Dedifferentiated amniotic fluid mesenchymal stem cell (primary cell): Measurements from ENCODE around the gene TMEM14A.
A peak's percentile ranks its signal among the peaks of the same experiment; 100 is the strongest.
"Not testable (repeated sequence)": the region's sequence is repeated elsewhere in the genome, so short reads cannot be mapped to it uniquely, and the experiment has no call there.

ENCODE experiments used
- DNase-seq: peaks from one replicate; pipeline ENCODE4 v3.0.0-alpha.2; 2016; ENCODE audit errors: extremely low spot score

The TMEM14A gene

GRCh38 chr6:52697903-52698302, 27.0 kb downstream of the TMEM14A start:
- no peak for DNase-seq

- no peak for DNase-seq
Measured at GRCh38 chr6:52704060-52704459, 33.1 kb downstream of the TMEM14A start.

GRCh38 chr6:52704781-52705502, 34.0 kb downstream of the TMEM14A start:
- DNase-seq = not testable (repeated sequence)

- no peak for DNase-seq
Measured at GRCh38 chr6:52706001-52706400, 35.1 kb downstream of the TMEM14A start.

GRCh38 chr6:52707963-52708680, 37.2 kb downstream of the TMEM14A start:
- DNase-seq = no peak

- no peak for DNase-seq
Measured at GRCh38 chr6:52712136-52712535, 41.2 kb downstream of the TMEM14A start.

GRCh38 chr6:52714761-52715160, 43.8 kb downstream of the TMEM14A start:
- DNase-seq = not testable (repeated sequence)

- peak; percentile 20 for DNase-seq
Measured at GRCh38 chr6:52718550-52718949, 47.6 kb downstream of the TMEM14A start.

- DNase-seq = no peak
Measured at GRCh38 chr6:52720321-52720720, 49.4 kb downstream of the TMEM14A start.

GRCh38 chr6:52724042-52724405, 53.1 kb downstream of the TMEM14A start:
- DNase-seq = peak; percentile 51

- DNase-seq = peak; percentile 71
Measured at GRCh38 chr6:52724406-52725121, 53.7 kb downstream of the TMEM14A start.

- DNase-seq = no peak
Measured at GRCh38 chr6:52725143-52725534, 54.2 kb downstream of the TMEM14A start.

- DNase-seq = no peak
Measured at GRCh38 chr6:52725535-52726192, 54.8 kb downstream of the TMEM14A start.

GRCh38 chr6:52726193-52726542, 55.3 kb downstream of the TMEM14A start:
- DNase-seq = no peak

GRCh38 chr6:52726741-52727535, 56.0 kb downstream of the TMEM14A start:
- no peak for DNase-seq

- no peak for DNase-seq
Measured at GRCh38 chr6:52727908-52728307, 57.0 kb downstream of the TMEM14A start.

GRCh38 chr6:52728394-52728793, 57.5 kb downstream of the TMEM14A start:
- DNase-seq = no peak

- DNase-seq = no peak
Measured at GRCh38 chr6:52729576-52729975, 58.7 kb downstream of the TMEM14A start.

- DNase-seq = no peak
Measured at GRCh38 chr6:52731719-52732118, 60.8 kb downstream of the TMEM14A start.

- no peak for DNase-seq
Measured at GRCh38 chr6:52733172-52733571, 62.3 kb downstream of the TMEM14A start.

- DNase-seq = no peak
Measured at GRCh38 chr6:52734072-52734471, 63.2 kb downstream of the TMEM14A start.
